Hepatocyte (in vitro differentiated cells): ENCODE measurements around the gene CCL1.
"Not testable (repeated sequence)": the region's sequence is repeated elsewhere in the genome, so short reads cannot be mapped to it uniquely, and the experiment has no call there.

Source experiments
- CTCF ChIP-seq: fragments of 200-600 bp; sonication (generic); IDR thresholded peaks from 2 replicates; pipeline ENCODE4 v1.5.1; 2016; ENCODE audit warnings: antibody characterized with exemption, mild to moderate bottlenecking; ENCODE audit not compliant: poor library complexity
- EZH2 ChIP-seq: fragments of 200-600 bp; sonication (generic); IDR thresholded peaks from 2 replicates; pipeline ENCODE4 v1.6.1; 2016; ENCODE audit warnings: antibody characterized with exemption, mild to moderate bottlenecking, borderline replicate concordance
- EZH2phosphoT487 ChIP-seq: fragments of 200-600 bp; sonication (generic); IDR thresholded peaks from one replicate; pipeline ENCODE4 v1.6.1; 2018; ENCODE audit warnings: antibody characterized with exemption, mild to moderate bottlenecking, low read depth, moderate library complexity; ENCODE audit not compliant: unreplicated experiment, severe bottlenecking

- not testable (repeated sequence) for TF ChIP-seq CTCF, EZH2, EZH2phosphoT487
Measured at GRCh38 chr17:34327580-34327979, 35.5 kb downstream of the CCL1 start.
